Duodenal mucosa (tissue), 2 donors: Measurements from ENCODE around the gene PRSS2.
"Not testable (repeated sequence)": the region's sequence is repeated elsewhere in the genome, so short reads cannot be mapped to it uniquely, and the experiment has no call there.

Experiments used
- H3K27ac ChIP-seq: one replicate; pipeline ENCODE4 v1.7.0; 2013; ENCODE audit warnings: low read depth, low read length
- H3K27me3 ChIP-seq, 2 donors: one replicate each; pipeline ENCODE4 v1.7.0; 2013; ENCODE audit warnings: low read length in 2 of 2, control low read depth in 1 of 2; ENCODE audit not compliant: insufficient read depth in 2 of 2, control insufficient read depth in 1 of 2
- H3K36me3 ChIP-seq, 2 donors: one replicate each; pipeline ENCODE4 v1.7.0; 2013; ENCODE audit warnings: low read length in 2 of 2, control low read depth in 1 of 2; ENCODE audit not compliant: insufficient read depth in 2 of 2, control insufficient read depth in 1 of 2
- H3K4me1 ChIP-seq, 2 donors: one replicate each; pipeline ENCODE4 v1.7.0; 2013; ENCODE audit warnings: low read length in 2 of 2, control low read depth in 1 of 2; ENCODE audit not compliant: insufficient read depth in 2 of 2, control insufficient read depth in 1 of 2
- H3K4me3 ChIP-seq, 2 donors: one replicate each; pipeline ENCODE4 v1.7.0; 2013; ENCODE audit warnings: low read length in 2 of 2, low read depth in 1 of 2
- H3K9ac ChIP-seq, 2 donors: one replicate each; pipeline ENCODE4 v1.7.0; 2013; ENCODE audit warnings: low read length in 2 of 2, low read depth in 1 of 2
- H3K9me3 ChIP-seq, 2 donors: one replicate each; pipeline ENCODE4 v1.7.0; 2013; ENCODE audit warnings: low read length in 2 of 2, control low read depth in 1 of 2; ENCODE audit not compliant: control insufficient read depth in 1 of 2

Gene PRSS2

GRCh38 chr7:142773937-142774744 is 3.4 kb downstream of the PRSS2 start:
- Histone ChIP-seq H3K27ac (no peak overlapping the region), H3K9me3 (no peaks in the 10 kb centered on the region), H3K4me3 (no peak overlapping the region), H3K4me1 (no peaks in the 10 kb centered on the region), H3K36me3 (no peaks in the 10 kb centered on the region), H3K9ac (no peak overlapping the region), H3K27me3 (no peaks in the 10 kb centered on the region)

- no peaks in the 10 kb centered on the region for H3K36me3 ChIP-seq
- no peaks in the 10 kb centered on the region for H3K9me3 ChIP-seq
- no peaks in the 10 kb centered on the region for H3K27me3 ChIP-seq
- H3K4me1 ChIP-seq, result no peaks in the 10 kb centered on the region
- H3K4me3 ChIP-seq, result no peak overlapping the region
- no peak overlapping the region for H3K27ac ChIP-seq
- H3K9ac ChIP-seq, result no peak overlapping the region
Measured at GRCh38 chr7:142774826-142775225, 4.1 kb downstream of the PRSS2 start.

- H3K27me3 ChIP-seq, H3K4me1 ChIP-seq, H3K27ac ChIP-seq, H3K9me3 ChIP-seq, H3K36me3 ChIP-seq, H3K9ac ChIP-seq, H3K4me3 ChIP-seq: not testable (repeated sequence)
Measured at GRCh38 chr7:142775351-142776115, 4.8 kb downstream of the PRSS2 start.

- Histone ChIP-seq H3K4me1 (no peaks in the 10 kb centered on the region), H3K9ac (no peak overlapping the region), H3K36me3 (no peaks in the 10 kb centered on the region), H3K27ac (no peak overlapping the region), H3K9me3 (no peaks in the 10 kb centered on the region), H3K4me3 (no peak overlapping the region), H3K27me3 (no peaks in the 10 kb centered on the region)
Measured at GRCh38 chr7:142776206-142776844, 5.6 kb downstream of the PRSS2 start.

GRCh38 chr7:142776845-142777225 is 6.1 kb downstream of the PRSS2 start:
- H3K9ac ChIP-seq, H3K4me1 ChIP-seq, H3K27me3 ChIP-seq, H3K4me3 ChIP-seq, H3K36me3 ChIP-seq, H3K9me3 ChIP-seq, H3K27ac ChIP-seq: not testable (repeated sequence)

- H3K36me3 ChIP-seq, result no peaks in the 10 kb centered on the region
- no peak overlapping the region for H3K4me3 ChIP-seq
- no peak overlapping the region for H3K27ac ChIP-seq
- no peaks in the 10 kb centered on the region for H3K4me1 ChIP-seq
- H3K9me3 ChIP-seq, result no peaks in the 10 kb centered on the region
- H3K27me3 ChIP-seq, result no peaks in the 10 kb centered on the region
- H3K9ac ChIP-seq, result no peak overlapping the region
Measured at GRCh38 chr7:142777318-142777717, 6.5 kb downstream of the PRSS2 start.

GRCh38 chr7:142782922-142783900 is 12.4 kb downstream of the PRSS2 start:
- peak overlapping the region; percentile 63 to 73 for H3K4me3 ChIP-seq
- no peak overlapping the region for H3K27ac ChIP-seq
- peak overlapping the region; percentile 25 to 43 for H3K9ac ChIP-seq
- H3K36me3 ChIP-seq, result no peaks in the 10 kb centered on the region
- no peaks in the 10 kb centered on the region for H3K27me3 ChIP-seq
- no peaks in the 10 kb centered on the region for H3K9me3 ChIP-seq
- no peaks in the 10 kb centered on the region for H3K4me1 ChIP-seq

- Histone ChIP-seq H3K4me1 (no peaks in the 10 kb centered on the region), H3K9ac (no peak overlapping the region), H3K4me3 (no peak overlapping the region), H3K27ac (no peak overlapping the region), H3K9me3 (no peaks in the 10 kb centered on the region), H3K27me3 (no peaks in the 10 kb centered on the region), H3K36me3 (no peaks in the 10 kb centered on the region)
Measured at GRCh38 chr7:142784096-142784495, 13.3 kb downstream of the PRSS2 start.

GRCh38 chr7:142784716-142785115 is 13.9 kb downstream of the PRSS2 start:
- Histone ChIP-seq H3K36me3 (no peaks in the 10 kb centered on the region), H3K4me3 (no peak overlapping the region), H3K9ac (no peak overlapping the region), H3K4me1 (no peaks in the 10 kb centered on the region), H3K9me3 (no peaks in the 10 kb centered on the region), H3K27me3 (no peaks in the 10 kb centered on the region), H3K27ac (no peak overlapping the region)
